H1 (cell line): Measurements from ENCODE around the gene PDP2. TPM values are rescaled to one million over a fixed set of nuclear protein-coding genes. Genes with fewer than 3 reads are reported as not detected.

Experiments
- ASH2L ChIP-seq: fragments of 200-600, 300-600 bp; sonication (generic); IDR thresholded peaks from one replicate; pipeline ENCODE4 v1.7.1; 2017; ENCODE audit warnings: low read length
- BACH1 ChIP-seq: IDR thresholded peaks from 2 replicates; pipeline ENCODE4 v1.6.1; 2012; ENCODE audit warnings: low read length, improper control_type of control experiment
- CEBPB ChIP-seq: IDR thresholded peaks from 2 replicates; pipeline ENCODE4 v1.6.1; 2012; ENCODE audit warnings: low read depth, low read length
- CHD1 ChIP-seq: IDR thresholded peaks from 2 replicates; pipeline ENCODE4 v1.6.1; 2012; ENCODE audit warnings: low read depth, low read length, improper control_type of control experiment
- CREB1 ChIP-seq: IDR thresholded peaks from 2 replicates; pipeline ENCODE4 v1.6.1; 2012; ENCODE audit warnings: inconsistent platforms
- E2F6 ChIP-seq: IDR thresholded peaks from 2 replicates; pipeline ENCODE4 v1.6.1; 2012; ENCODE audit warnings: inconsistent platforms
- EZH2 ChIP-seq: fragments of 200-600 bp; sonication (generic); IDR thresholded peaks from 2 replicates; pipeline ENCODE4 v1.7.1; 2012; ENCODE audit warnings: low read depth, mild to moderate bottlenecking, moderate library complexity, low read length, inconsistent platforms; ENCODE audit not compliant: severe bottlenecking
- GABPA ChIP-seq: IDR thresholded peaks from 2 replicates; pipeline ENCODE4 v1.6.1; 2011; ENCODE audit warnings: mild to moderate bottlenecking, low read length, moderate library complexity, borderline replicate concordance; ENCODE audit not compliant: insufficient read depth
- HDAC2 ChIP-seq, 2 experiments: fragments of 300-600 bp in 1 of 2; sonication (generic) in 1 of 2; IDR thresholded peaks; 2 replicates each; pipeline ENCODE4 v1.6.1; 2011 to 2012; ENCODE audit warnings: low read depth in 2 of 2, low read length in 2 of 2, mild to moderate bottlenecking in 2 of 2, moderate library complexity in 2 of 2, borderline replicate concordance in 1 of 2, inconsistent platforms in 1 of 2
- KDM4A ChIP-seq: IDR thresholded peaks from one replicate; pipeline ENCODE4 v1.7.1; 2012; ENCODE audit warnings: low read depth, mild to moderate bottlenecking, moderate library complexity, low read length, inconsistent platforms; ENCODE audit not compliant: severe bottlenecking
- MAX ChIP-seq: IDR thresholded peaks from 2 replicates; pipeline ENCODE4 v1.6.1; 2012; ENCODE audit warnings: inconsistent platforms
- PHF8 ChIP-seq: fragments of 200-600 bp; sonication (generic); conservative IDR thresholded peaks from 2 replicates; pipeline ENCODE4 v1.7.1; 2012; ENCODE audit warnings: low read depth, mild to moderate bottlenecking, inconsistent platforms, low read length, moderate library complexity
- POLR2AphosphoS5 ChIP-seq: IDR thresholded peaks from 2 replicates; pipeline ENCODE4 v1.6.1; 2011; ENCODE audit warnings: low read depth, low read length
- RAD21 ChIP-seq, 2 experiments: IDR thresholded peaks in 1 of 2; conservative IDR thresholded peaks in 1 of 2; 2 replicates each; pipeline ENCODE4 v1.6.1; 2011; ENCODE audit warnings: low read depth in 2 of 2, low read length in 2 of 2, improper control_type of control experiment in 1 of 2, inconsistent platforms in 1 of 2, mild to moderate bottlenecking in 1 of 2, moderate library complexity in 1 of 2
- RFX5 ChIP-seq: IDR thresholded peaks from 2 replicates; pipeline ENCODE4 v1.6.1; 2011; ENCODE audit warnings: low read depth, low read length, improper control_type of control experiment, borderline replicate concordance
- SIN3A ChIP-seq, 2 experiments: IDR thresholded peaks in 1 of 2; conservative IDR thresholded peaks in 1 of 2; 2 replicates each; pipeline ENCODE4 v1.6.1; 2011 to 2012; ENCODE audit warnings: low read length in 2 of 2, improper control_type of control experiment in 1 of 2, low read depth in 1 of 2, mild to moderate bottlenecking in 1 of 2
- SP2 ChIP-seq: IDR thresholded peaks from 2 replicates; pipeline ENCODE4 v1.6.1; 2012; ENCODE audit warnings: mild to moderate bottlenecking, low read length, inconsistent platforms
- TAF7 ChIP-seq: optimal IDR thresholded peaks from 2 replicates; pipeline ENCODE3; 2011; ENCODE audit warnings: low read depth, mild to moderate bottlenecking, inconsistent platforms, low read length, moderate library complexity, borderline replicate concordance
- TBP ChIP-seq: IDR thresholded peaks from 2 replicates; pipeline ENCODE4 v1.6.1; 2011; ENCODE audit warnings: low read depth, low read length, improper control_type of control experiment
- polyA plus RNA-seq, 7 experiments: library from polyadenylated mRNA; depleted of rRNA in 3 of 7; stranded (reverse) in 5 of 7; unstranded in 2 of 7; fragments of >200 nt in 5 of 7; fragments of 200-250 nt in 2 of 7; gene quantifications; 1 replicate in 5 of 7; 2 replicates in 1 of 7; 4 replicates in 1 of 7; pipeline versions ENCODE4 v1.2.1 to v1.2.3, GENCODE V29; 2011 to 2013; ENCODE audit warnings: missing spikeins in 2 of 7, mixed read lengths in 2 of 7
- total RNA-seq: library from RNA; stranded (reverse); fragmentation: NEBNext Ultra II Directional; extraction: Animal tissue kit (Norgen Biotek cat#: 25700); gene quantifications from 2 replicates; pipeline ENCODE4 v1.2.1, GENCODE V29; 2021
- TF ChIP-seq, protein P1 (sequence below), 3 experiments: IDR thresholded peaks; 1 replicate in 2 of 3; 2 replicates in 1 of 3; pipeline versions ENCODE4 v1.5.1 to v1.6.1; 2011; ENCODE audit warnings: low read length in 3 of 3, mild to moderate bottlenecking in 3 of 3, inconsistent platforms in 2 of 3, low read depth in 1 of 3, moderate library complexity in 1 of 3; ENCODE audit not compliant: insufficient read depth in 1 of 3; ENCODE audit errors: control extremely low read depth in 1 of 3

PDP2 gene
- total and polyA plus RNA-seq, 2 of the 8 experiments (the other 6 are each of a cell fraction or from before 2014, with no cell fraction given): 11.7 to 36.5 TPM

DNA sequence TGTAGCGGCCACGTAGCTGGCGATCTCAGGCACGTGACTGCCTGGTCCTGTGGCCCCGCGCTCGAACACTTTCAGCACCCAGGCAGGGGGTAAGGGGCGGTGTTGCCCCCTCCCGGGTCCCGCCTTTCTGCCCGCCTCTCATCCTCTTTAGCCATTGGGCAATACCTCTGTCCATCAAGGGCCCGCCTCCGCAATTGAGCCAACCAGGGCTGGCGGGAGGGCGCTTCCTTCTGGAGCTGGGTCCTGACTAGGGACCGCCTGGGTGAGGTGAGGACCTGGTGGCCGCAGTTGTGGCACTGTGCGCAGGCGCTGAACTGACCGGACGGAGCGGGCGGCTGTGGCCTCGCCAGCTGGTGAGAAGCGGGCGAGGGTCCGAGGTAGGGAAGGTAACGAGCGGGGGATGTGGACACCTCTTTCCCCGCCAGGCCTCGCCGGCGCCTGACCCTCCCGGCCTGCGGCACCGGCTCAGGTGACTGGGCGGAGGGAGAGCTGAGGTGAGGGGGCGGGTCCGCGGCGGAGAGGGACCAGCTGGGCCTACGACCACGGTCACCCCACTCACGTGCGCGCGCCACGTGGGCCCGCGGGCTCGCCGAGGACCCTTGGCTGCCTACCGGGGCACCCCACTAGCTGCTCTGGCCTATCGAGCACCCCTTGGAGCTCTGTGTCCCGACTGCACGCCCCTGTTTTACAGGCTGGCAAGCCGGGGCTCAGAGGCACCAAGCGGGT is at the start of gene PDP2 (continued):
- peak in 1 of 2 experiments; percentile 90; a peak in 2 of 4 replicates for TF ChIP-seq HDAC2 (IDR thresholded peaks at IDR 0.05; ENCODE audit: borderline replicate concordance in 1 of 2, low read depth in 2 of 2, low read length in 2 of 2)
- TF ChIP-seq, protein P1, sequence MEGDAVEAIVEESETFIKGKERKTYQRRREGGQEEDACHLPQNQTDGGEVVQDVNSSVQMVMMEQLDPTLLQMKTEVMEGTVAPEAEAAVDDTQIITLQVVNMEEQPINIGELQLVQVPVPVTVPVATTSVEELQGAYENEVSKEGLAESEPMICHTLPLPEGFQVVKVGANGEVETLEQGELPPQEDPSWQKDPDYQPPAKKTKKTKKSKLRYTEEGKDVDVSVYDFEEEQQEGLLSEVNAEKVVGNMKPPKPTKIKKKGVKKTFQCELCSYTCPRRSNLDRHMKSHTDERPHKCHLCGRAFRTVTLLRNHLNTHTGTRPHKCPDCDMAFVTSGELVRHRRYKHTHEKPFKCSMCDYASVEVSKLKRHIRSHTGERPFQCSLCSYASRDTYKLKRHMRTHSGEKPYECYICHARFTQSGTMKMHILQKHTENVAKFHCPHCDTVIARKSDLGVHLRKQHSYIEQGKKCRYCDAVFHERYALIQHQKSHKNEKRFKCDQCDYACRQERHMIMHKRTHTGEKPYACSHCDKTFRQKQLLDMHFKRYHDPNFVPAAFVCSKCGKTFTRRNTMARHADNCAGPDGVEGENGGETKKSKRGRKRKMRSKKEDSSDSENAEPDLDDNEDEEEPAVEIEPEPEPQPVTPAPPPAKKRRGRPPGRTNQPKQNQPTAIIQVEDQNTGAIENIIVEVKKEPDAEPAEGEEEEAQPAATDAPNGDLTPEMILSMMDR (IDR thresholded peaks at IDR 0.05; ENCODE audit: control extremely low read depth in 1 of 3, insufficient read depth in 1 of 3, low read depth in 1 of 3, low read length in 3 of 3): no peak
- TF ChIP-seq BACH1: peak; percentile 7; the same call in 1 of the 2 replicates
- TF ChIP-seq SIN3A (conservative IDR thresholded peaks at IDR 0.05 in 1 of 2, IDR thresholded peaks at IDR 0.05 in 1 of 2; ENCODE audit: low read depth in 1 of 2, low read length in 2 of 2): peak; percentile 83 to 87; a peak in 3 of 4 replicates
- TF ChIP-seq CHD1: no peak
- TF ChIP-seq TAF7: peak; percentile 25
- peak; percentile 85 for TF ChIP-seq SP2
- peak; percentile 78 for TF ChIP-seq PHF8
- peak; percentile 98 for TF ChIP-seq KDM4A
- TF ChIP-seq MAX: peak; percentile 96
- TF ChIP-seq RAD21 (IDR thresholded peaks at IDR 0.05 in 1 of 2, conservative IDR thresholded peaks at IDR 0.05 in 1 of 2; ENCODE audit: low read depth in 2 of 2, low read length in 2 of 2): no peak
- TF ChIP-seq GABPA: no peak
- TF ChIP-seq CEBPB: peak; percentile 37; the same call in 1 of the 2 replicates
- peak; percentile 95 for TF ChIP-seq E2F6
- 0 out of 2 replicates have a peak, but pooled peaks have one; percentile 16 for TF ChIP-seq CREB1
- no peak for TF ChIP-seq RFX5
- peak; percentile 38 for TF ChIP-seq ASH2L
- no peak for TF ChIP-seq EZH2
- TF ChIP-seq POLR2AphosphoS5: peak; percentile 77
- TF ChIP-seq TBP: peak; percentile 55; the same call in 1 of the 2 replicates
